GM12801 (cell line): ENCODE measurements around the gene COQ5.

Experiments
- CTCF ChIP-seq: IDR thresholded peaks from one replicate; pipeline ENCODE4 v1.5.1; 2011; ENCODE audit warnings: control low read depth; ENCODE audit not compliant: insufficient read length; ENCODE audit errors: extremely low read depth

Gene COQ5

DNA sequence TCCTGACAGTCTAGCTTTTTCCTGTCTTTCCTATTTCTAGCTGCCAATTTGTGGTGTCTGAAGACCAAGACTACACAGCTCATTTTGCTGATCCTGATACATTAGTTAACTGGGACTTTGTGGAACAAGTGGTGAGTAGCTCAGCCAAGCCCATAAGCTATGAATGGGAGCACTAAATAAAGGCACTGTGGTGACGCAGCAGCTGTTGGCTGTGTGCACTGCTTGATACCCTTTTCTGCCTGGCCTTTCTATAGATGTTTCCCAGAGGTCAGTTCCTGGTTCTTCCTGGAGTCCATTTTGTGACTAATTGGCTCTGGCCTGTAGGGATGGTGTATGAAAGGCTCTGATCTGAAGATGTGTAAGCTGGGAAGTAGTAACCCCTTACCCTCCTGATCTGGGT lies 25.7 kb upstream of the COQ5 start:
- no peak for TF ChIP-seq CTCF

- no peak for TF ChIP-seq CTCF
Measured at GRCh38 chr12:120546050-120546386, 17.1 kb upstream of the COQ5 start.

GRCh38 chr12:120544691-120545090 lies 15.7 kb upstream of the COQ5 start:
- TF ChIP-seq CTCF, result no peak

DNA sequence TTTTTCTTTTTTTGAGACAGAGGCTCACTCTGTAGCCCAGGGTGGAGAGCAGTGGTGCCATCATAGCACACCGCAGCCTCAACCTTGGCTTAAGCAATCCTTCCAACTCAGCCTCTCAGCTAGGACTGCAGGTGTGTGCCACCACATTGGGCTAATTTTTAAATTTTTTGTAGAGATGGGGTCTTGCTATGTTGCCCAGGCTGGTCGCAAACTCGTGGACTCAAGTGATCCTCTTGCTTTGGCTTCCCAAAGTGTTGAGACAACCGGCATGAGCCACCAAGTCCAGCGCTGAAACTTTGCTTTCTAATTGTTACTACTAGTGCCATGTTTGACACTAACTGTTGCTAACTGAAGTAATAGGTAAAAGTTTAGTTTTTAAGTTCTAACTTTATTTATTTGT lies 13.2 kb upstream of the COQ5 start:
- no peak for TF ChIP-seq CTCF

- TF ChIP-seq CTCF, result no peak
Measured at GRCh38 chr12:120540445-120540844, 11.5 kb upstream of the COQ5 start.

- no peak for TF ChIP-seq CTCF
Measured at GRCh38 chr12:120539303-120539702, 10.3 kb upstream of the COQ5 start.

- no peak for TF ChIP-seq CTCF
Measured at GRCh38 chr12:120538281-120539156, 9.6 kb upstream of the COQ5 start.
